Liver (tissue), 9 donors: Measurements from ENCODE around the gene TGFBI. TPM values are rescaled to one million over a fixed set of nuclear protein-coding genes. Genes with fewer than 3 reads are reported as not detected.
"Not testable (repeated sequence)": the region's sequence is repeated elsewhere in the genome, so short reads cannot be mapped to it uniquely, and the experiment has no call there.

Source experiments
- DNase-seq: peaks from one replicate; pipeline ENCODE4 v3.0.0-alpha.2; 2017; ENCODE audit warnings: low spot score
- H3K27ac ChIP-seq, 2 donors: one replicate each; pipeline ENCODE4 v1.7.0; 2013; ENCODE audit warnings: inconsistent platforms in 2 of 2, low read length in 2 of 2, control low read depth in 1 of 2, low read depth in 1 of 2, mild to moderate bottlenecking in 1 of 2
- H3K27me3 ChIP-seq, 4 donors: one replicate each; pipeline versions ENCODE4 v1.6.1 to v1.7.0; 2013; ENCODE audit warnings: low read length in 3 of 4, inconsistent platforms in 1 of 4, mild to moderate bottlenecking in 1 of 4, moderate library complexity in 1 of 4; ENCODE audit not compliant: control insufficient read depth in 4 of 4, insufficient read depth in 4 of 4
- H3K36me3 ChIP-seq, 4 donors: one replicate each; pipeline versions ENCODE4 v1.6.1 to v1.7.0; 2013; ENCODE audit warnings: low read length in 3 of 4, mild to moderate bottlenecking in 3 of 4, low read depth in 1 of 4, moderate library complexity in 1 of 4; ENCODE audit not compliant: control insufficient read depth in 4 of 4, insufficient read depth in 3 of 4
- H3K4me1 ChIP-seq, 4 donors: one replicate each; pipeline versions ENCODE4 v1.6.1 to v1.7.0; 2013; ENCODE audit warnings: low read length in 3 of 4, mild to moderate bottlenecking in 3 of 4, moderate library complexity in 1 of 4; ENCODE audit not compliant: control insufficient read depth in 4 of 4, insufficient read depth in 4 of 4
- H3K4me3 ChIP-seq, 3 donors: one replicate each; pipeline versions ENCODE4 v1.6.1 to v1.7.0; 2013; ENCODE audit warnings: low read length in 3 of 3, control low read depth in 1 of 3, low read depth in 1 of 3, mild to moderate bottlenecking in 1 of 3
- H3K9ac ChIP-seq, 2 donors: one replicate each; pipeline ENCODE4 v1.7.0; 2013; ENCODE audit warnings: low read length in 2 of 2, mild to moderate bottlenecking in 2 of 2, moderate library complexity in 2 of 2, control low read depth in 1 of 2, low read depth in 1 of 2
- H3K9me3 ChIP-seq, 4 donors: one replicate each; pipeline versions ENCODE4 v1.6.1 to v1.7.0; 2013; ENCODE audit warnings: low read length in 3 of 4; ENCODE audit not compliant: control insufficient read depth in 4 of 4
- ATF3 ChIP-seq: IDR thresholded peaks from 2 replicates; pipeline ENCODE4 v1.6.1; 2016; ENCODE audit warnings: antibody characterized with exemption
- CTCF ChIP-seq: fragments of 150-350 bp; IDR thresholded peaks from 2 replicates; pipeline ENCODE4 v1.5.1; 2017; ENCODE audit warnings: improper control_type of control experiment, low read depth, low read length; ENCODE audit not compliant: missing input control
- EGR1 ChIP-seq, 2 donors: IDR thresholded peaks; 2 replicates each; pipeline ENCODE4 v1.6.1; 2016 to 2018; ENCODE audit warnings: antibody characterized with exemption in 2 of 2, low read depth in 2 of 2
- FOXA1 ChIP-seq: IDR thresholded peaks from 2 replicates; pipeline ENCODE4 v1.6.1; 2016; ENCODE audit warnings: antibody characterized with exemption
- FOXA2 ChIP-seq: IDR thresholded peaks from 2 replicates; pipeline ENCODE4 v1.6.1; 2016; ENCODE audit warnings: antibody characterized with exemption
- GABPA ChIP-seq, 2 donors: IDR thresholded peaks in 1 of 2; conservative IDR thresholded peaks in 1 of 2; 2 replicates each; pipeline ENCODE4 v1.6.1; 2016; ENCODE audit warnings: antibody characterized with exemption in 2 of 2, mild to moderate bottlenecking in 1 of 2, moderate library complexity in 1 of 2
- HNF4G ChIP-seq: IDR thresholded peaks from 2 replicates; pipeline ENCODE4 v1.6.1; 2016; ENCODE audit warnings: antibody characterized with exemption
- JUND ChIP-seq, 2 donors: IDR thresholded peaks; 2 replicates each; pipeline ENCODE4 v1.6.1; 2016; ENCODE audit warnings: antibody characterized with exemption in 2 of 2
- MAX ChIP-seq: IDR thresholded peaks from 2 replicates; pipeline ENCODE4 v1.6.1; 2016; ENCODE audit warnings: antibody characterized with exemption
- NR2F2 ChIP-seq: IDR thresholded peaks from 2 replicates; pipeline ENCODE4 v1.6.1; 2016; ENCODE audit warnings: antibody characterized with exemption
- RAD21 ChIP-seq, 2 donors: IDR thresholded peaks; 2 replicates each; pipeline ENCODE4 v1.6.1; 2016; ENCODE audit warnings: antibody characterized with exemption in 2 of 2, mild to moderate bottlenecking in 2 of 2
- REST ChIP-seq: IDR thresholded peaks from 2 replicates; pipeline ENCODE4 v1.6.1; 2016; ENCODE audit warnings: antibody characterized with exemption, mild to moderate bottlenecking
- SP1 ChIP-seq: IDR thresholded peaks from 2 replicates; pipeline ENCODE4 v1.6.1; 2018; ENCODE audit warnings: antibody characterized with exemption, mild to moderate bottlenecking
- TAF1 ChIP-seq: conservative IDR thresholded peaks from 2 replicates; pipeline ENCODE4 v1.6.1; 2016; ENCODE audit warnings: antibody characterized with exemption, mild to moderate bottlenecking
- YY1 ChIP-seq: IDR thresholded peaks from 2 replicates; pipeline ENCODE4 v1.6.1; 2016; ENCODE audit warnings: antibody characterized with exemption, mild to moderate bottlenecking
- WGBS: extraction: QIAGEN DNeasy Blood & Tissue Kit; methylation state at CpG from one replicate; pipeline ENCODE4 v1.1.7; 2013; 5-methylcytosine and 5-hydroxymethylcytosine counted together
- polyA plus RNA-seq, 2 donors: library from polyadenylated mRNA; stranded (reverse) in 1 of 2; unstranded in 1 of 2; fragments of 200-250 nt in 1 of 2; fragments of >200 nt in 1 of 2; fragmentation: Nextera tagmentation in 1 of 2; extraction: Ambion mirVana in 1 of 2; gene quantifications; one replicate each; pipeline versions ENCODE4 v1.2.1 to v1.2.3, GENCODE V29; 2013 to 2015
- total RNA-seq, 2 donors: library from RNA; depleted of rRNA; stranded (reverse); fragments of >200 nt; gene quantifications; one replicate each; pipeline ENCODE4 v1.2.3, GENCODE V29; 2014
- donor health status: healthy.
- donor health status: healthy.
- donor health status: healthy.
- donor health status: healthy.
- donor health status: healthy.

The TGFBI gene
- total and polyA plus RNA-seq, 4 donors: 33.7 to 144 (median 44.1) TPM

GRCh38 chr5:136043968-136044610, 15.3 kb downstream of the TGFBI start:
- no peak overlapping the region for H3K9ac ChIP-seq
- no peak overlapping the region for H3K4me3 ChIP-seq
- TF ChIP-seq SP1 (no peak), NR2F2 (no peak), RAD21 (IDR thresholded peaks at IDR 0.05) (no peak)
- H3K27ac ChIP-seq: no peak overlapping the region
- H3K9me3 ChIP-seq: no peaks in the 10 kb centered on the region
- no peaks in the 10 kb centered on the region for H3K4me1 ChIP-seq
- H3K36me3 ChIP-seq: peaks cover 0 to 32% (median 17%) of the 10 kb centered on the region in 4 donors
- DNase-seq: no peak
- WGBS: 96% methylated on average over 8 of the region's 8 CpGs
- no peaks in the 10 kb centered on the region for H3K27me3 ChIP-seq

- not testable (repeated sequence) for H3K4me1 ChIP-seq
These were observed 16.2 kb downstream of the TGFBI start for GRCh38 chr5:136045026-136045425.

GRCh38 chr5:136046246-136046645, 17.5 kb downstream of the TGFBI start:
- Histone ChIP-seq H3K9me3 (no peaks in the 10 kb centered on the region), H3K4me1 (peaks cover 0 to under 1% (median 0%) of the 10 kb centered on the region in 4 donors), H3K27ac (no peak overlapping the region), H3K9ac (no peak overlapping the region), H3K27me3 (no peaks in the 10 kb centered on the region), H3K4me3 (no peak overlapping the region), H3K36me3 (peaks cover 0 to 36% (median 16%) of the 10 kb centered on the region in 4 donors)
- no peak for DNase-seq
- WGBS: 93% methylated on average over 12 of the region's 12 CpGs
- TF ChIP-seq ATF3 (no peak), FOXA1 (no peak), REST (no peak), MAX (no peak), NR2F2 (no peak), SP1 (no peak)

More at GRCh38 chr5:136045026-136045425, 16.2 kb downstream of the TGFBI start:
- WGBS: 93% methylated on average over 8 of the region's 8 CpGs
- not testable (repeated sequence) for H3K9ac ChIP-seq, H3K27me3 ChIP-seq, H3K9me3 ChIP-seq, H3K27ac ChIP-seq, DNase-seq, H3K4me3 ChIP-seq
- H3K36me3 ChIP-seq: peaks cover 0 to 36% (median 16%) of the 10 kb centered on the region in 4 donors

GRCh38 chr5:136047858-136048257, 19.1 kb downstream of the TGFBI start:
- H3K27ac ChIP-seq: no peak overlapping the region
- DNase-seq: no peak
- no peak overlapping the region for H3K9ac ChIP-seq
- TF ChIP-seq HNF4G (no peak), JUND (IDR thresholded peaks at IDR 0.05) (no peak), FOXA1 (no peak), FOXA2 (no peak), ATF3 (no peak), CTCF (no peak), YY1 (no peak), TAF1 (no peak), EGR1 (IDR thresholded peaks at IDR 0.05; ENCODE audit: low read depth in 2 of 2) (no peak), MAX (no peak), GABPA (IDR thresholded peaks at IDR 0.05 in 1 of 2, conservative IDR thresholded peaks at IDR 0.05 in 1 of 2) (no peak)

More at GRCh38 chr5:136047858-136048257, 19.1 kb downstream of the TGFBI start:
- 91% methylated on average over 8 of the region's 8 CpGs for WGBS
- Histone ChIP-seq H3K36me3 (peaks cover 0 to 36% (median 14%) of the 10 kb centered on the region in 4 donors), H3K9me3 (no peaks in the 10 kb centered on the region), H3K27me3 (no peaks in the 10 kb centered on the region), H3K4me3 (no peak overlapping the region), H3K4me1 (peaks cover 5 to 12% (median 7%) of the 10 kb centered on the region in 4 donors)
